Osteoblast (primary cell): ENCODE results near the gene P4HTM. TPM values are rescaled to one million over a fixed set of nuclear protein-coding genes. Genes with fewer than 3 reads are reported as not detected.

Source experiments
- DNase-seq: peaks from one replicate; pipeline ENCODE4 v3.0.0; 2011; ENCODE audit warnings: low spot score, mixed read lengths; ENCODE audit not compliant: insufficient read length; ENCODE audit errors: missing footprints
- H2AFZ ChIP-seq: 2 replicates; pipeline ENCODE4 v1.6.0; 2011; ENCODE audit warnings: mild to moderate bottlenecking, low read length
- H3K27ac ChIP-seq: 2 replicates; pipeline ENCODE4 v1.5.1; 2011; ENCODE audit warnings: mild to moderate bottlenecking, low read depth, low read length, moderate library complexity
- H3K27me3 ChIP-seq: 2 replicates; pipeline ENCODE4 v1.6.0; 2012; ENCODE audit warnings: mild to moderate bottlenecking, control low read depth, inconsistent platforms, low read length, moderate library complexity; ENCODE audit not compliant: insufficient read depth
- H3K36me3 ChIP-seq: 2 replicates; pipeline ENCODE4 v1.5.1; 2011; ENCODE audit warnings: mild to moderate bottlenecking, low read length, control low read depth, moderate library complexity; ENCODE audit not compliant: insufficient read depth
- H3K4me1 ChIP-seq: 2 replicates; pipeline ENCODE4 v1.5.1; 2011; ENCODE audit warnings: mild to moderate bottlenecking, low read length, control low read depth, moderate library complexity; ENCODE audit not compliant: insufficient read depth
- H3K4me2 ChIP-seq: 2 replicates; pipeline ENCODE4 v1.6.0; 2011; ENCODE audit warnings: mild to moderate bottlenecking, low read length; ENCODE audit not compliant: insufficient read depth
- H3K4me3 ChIP-seq: fragments of 200-600 bp; sonication (generic); 3 replicates; pipeline ENCODE4 v1.5.1; 2012; ENCODE audit warnings: mild to moderate bottlenecking, low read length, inconsistent platforms; ENCODE audit not compliant: insufficient read depth
- H3K79me2 ChIP-seq: 2 replicates; pipeline ENCODE4 v1.6.0; 2012; ENCODE audit warnings: mild to moderate bottlenecking, low read length, control low read depth, inconsistent platforms; ENCODE audit not compliant: insufficient read depth
- H3K9me3 ChIP-seq: 2 replicates; pipeline ENCODE4 v1.5.1; 2011; ENCODE audit warnings: low read depth, low read length, control low read depth
- H4K20me1 ChIP-seq: 2 replicates; pipeline ENCODE4 v1.6.0; 2012; ENCODE audit warnings: mild to moderate bottlenecking, low read length, control low read depth; ENCODE audit not compliant: insufficient read depth
- total RNA-seq: library from RNA; depleted of rRNA; stranded (reverse); fragments of >200 nt; gene quantifications from 2 replicates; pipeline ENCODE4 v1.2.3, GENCODE V29; 2012
- TF ChIP-seq, protein P1 (sequence below): IDR thresholded peaks from 2 replicates; pipeline ENCODE4 v1.5.1; 2011; ENCODE audit warnings: mild to moderate bottlenecking, low read depth, low read length, moderate library complexity; ENCODE audit errors: extremely low read depth

The P4HTM gene
- total RNA-seq, 1 donor = 31.8 TPM

- Histone ChIP-seq H3K9me3 (no peaks in the 10 kb centered on the region), H3K4me3 (no peak overlapping the region), H3K79me2 (peaks cover 68% of the 10 kb centered on the region), H4K20me1 (peaks cover 22% of the 10 kb centered on the region), H2AFZ (no peak overlapping the region), H3K27me3 (no peaks in the 10 kb centered on the region), H3K27ac (no peak overlapping the region), H3K36me3 (peaks cover 63% of the 10 kb centered on the region), H3K4me1 (peaks cover 38% of the 10 kb centered on the region), H3K4me2 (no peak overlapping the region)
- TF ChIP-seq, protein P1, sequence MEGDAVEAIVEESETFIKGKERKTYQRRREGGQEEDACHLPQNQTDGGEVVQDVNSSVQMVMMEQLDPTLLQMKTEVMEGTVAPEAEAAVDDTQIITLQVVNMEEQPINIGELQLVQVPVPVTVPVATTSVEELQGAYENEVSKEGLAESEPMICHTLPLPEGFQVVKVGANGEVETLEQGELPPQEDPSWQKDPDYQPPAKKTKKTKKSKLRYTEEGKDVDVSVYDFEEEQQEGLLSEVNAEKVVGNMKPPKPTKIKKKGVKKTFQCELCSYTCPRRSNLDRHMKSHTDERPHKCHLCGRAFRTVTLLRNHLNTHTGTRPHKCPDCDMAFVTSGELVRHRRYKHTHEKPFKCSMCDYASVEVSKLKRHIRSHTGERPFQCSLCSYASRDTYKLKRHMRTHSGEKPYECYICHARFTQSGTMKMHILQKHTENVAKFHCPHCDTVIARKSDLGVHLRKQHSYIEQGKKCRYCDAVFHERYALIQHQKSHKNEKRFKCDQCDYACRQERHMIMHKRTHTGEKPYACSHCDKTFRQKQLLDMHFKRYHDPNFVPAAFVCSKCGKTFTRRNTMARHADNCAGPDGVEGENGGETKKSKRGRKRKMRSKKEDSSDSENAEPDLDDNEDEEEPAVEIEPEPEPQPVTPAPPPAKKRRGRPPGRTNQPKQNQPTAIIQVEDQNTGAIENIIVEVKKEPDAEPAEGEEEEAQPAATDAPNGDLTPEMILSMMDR = no peak
- peak; percentile 64 for DNase-seq
Observed at GRCh38 chr3:49026536-49026935, 36.5 kb downstream of the P4HTM start.

DNA sequence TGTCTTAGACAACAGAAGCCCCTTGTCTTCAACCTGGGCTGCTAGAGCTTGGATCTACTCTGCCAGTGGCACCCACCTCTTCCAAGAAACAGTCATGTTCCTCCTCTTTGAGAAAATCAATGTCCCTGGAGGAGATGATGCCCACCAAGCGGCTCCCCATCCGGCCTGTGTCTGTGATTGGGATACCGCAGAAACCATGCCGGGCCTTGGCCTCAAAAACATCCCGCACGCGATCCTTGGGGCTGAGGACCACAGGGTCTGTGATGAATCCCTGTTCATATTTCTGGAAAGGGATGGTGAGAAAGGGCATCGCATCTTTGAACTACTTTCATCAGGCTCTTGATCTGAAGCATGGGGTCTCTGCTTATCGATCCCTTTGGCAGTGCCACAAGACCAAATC is 37.6 kb downstream of the P4HTM start:
- TF ChIP-seq, protein P1 = no peak
- Histone ChIP-seq H3K79me2 (peaks cover 62% of the 10 kb centered on the region), H3K9me3 (no peaks in the 10 kb centered on the region), H3K27ac (no peak overlapping the region), H3K4me2 (peak overlapping the region; percentile 89), H3K36me3 (peaks cover 74% of the 10 kb centered on the region), H3K27me3 (no peaks in the 10 kb centered on the region), H3K4me3 (peak overlapping the region; percentile 5), H3K4me1 (peaks cover 37% of the 10 kb centered on the region), H4K20me1 (peaks cover 19% of the 10 kb centered on the region), H2AFZ (no peak overlapping the region)
- DNase-seq = no peak

DNA sequence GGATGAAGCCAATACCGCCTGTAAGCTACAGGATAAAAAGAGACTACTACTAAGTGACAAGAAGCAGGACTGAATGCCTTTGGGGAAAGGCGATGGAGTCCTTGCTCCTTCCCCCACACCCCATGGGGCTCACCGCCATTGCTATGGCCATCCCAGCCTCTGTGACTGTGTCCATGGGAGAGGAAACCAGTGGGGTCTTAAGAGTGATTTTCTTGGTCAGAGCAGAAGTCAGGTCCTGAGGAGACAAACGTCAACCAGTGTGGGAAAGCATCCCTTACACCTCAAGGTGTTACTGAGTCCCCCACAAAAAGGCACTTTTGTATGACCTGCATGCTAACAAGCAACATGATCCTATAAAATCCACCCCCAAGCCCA is 38.2 kb downstream of the P4HTM start:
- no peaks in the 10 kb centered on the region for H3K27me3 ChIP-seq
- peak overlapping the region; percentile 89 for H3K4me2 ChIP-seq
- TF ChIP-seq, protein P1 = no peak
- H3K9me3 ChIP-seq = no peaks in the 10 kb centered on the region
- peak overlapping the region; percentile 89 for H3K27ac ChIP-seq
- H2AFZ ChIP-seq = no peak overlapping the region
- peaks cover 13% of the 10 kb centered on the region for H4K20me1 ChIP-seq
- peaks cover 55% of the 10 kb centered on the region for H3K79me2 ChIP-seq
- H3K4me1 ChIP-seq = peaks cover 37% of the 10 kb centered on the region
- DNase-seq = peak; percentile 30
- H3K36me3 ChIP-seq = peaks cover 76% of the 10 kb centered on the region
- peak overlapping the region; percentile 92 for H3K4me3 ChIP-seq

- DNase-seq = peak; percentile 92
- peak within 1 kb of the TSS; percentile 89 for H3K27ac ChIP-seq
- TF ChIP-seq, protein P1 = no peak
- peak within 1 kb of the TSS; percentile 80 for H2AFZ ChIP-seq
- H3K9me3 ChIP-seq = no peaks in the 10 kb centered on the region
- H3K79me2 ChIP-seq = peaks cover 52% of the 10 kb centered on the region
- peak within 1 kb of the TSS; percentile 89 for H3K4me2 ChIP-seq
- H3K27me3 ChIP-seq = no peaks in the 10 kb centered on the region
- H4K20me1 ChIP-seq = peaks cover 13% of the 10 kb centered on the region
- peak within 1 kb of the TSS; percentile 92 for H3K4me3 ChIP-seq
- H3K36me3 ChIP-seq = peaks cover 75% of the 10 kb centered on the region
- peaks cover 36% of the 10 kb centered on the region for H3K4me1 ChIP-seq
Observed at GRCh38 chr3:49028673-49029562, 38.9 kb downstream of the P4HTM start, which contains the start of gene IMPDH2. Gene IMPDH2 (minus strand): TSS chr3:49029398. CDS start chr3:49029350, 48 bp downstream.
